ENCODE results near the gene TMEM209.
A peak's percentile ranks its signal among the peaks of the same experiment; 100 is the strongest.

The TMEM209 gene

GRCh38 chr7:130157700-130158099, 47.5 kb downstream of the TMEM209 start:
- Histone ChIP-seq H4K20me1 (ENCODE audit: insufficient read depth, low read length, poor library complexity, severe bottlenecking) (no peaks in the 10 kb centered on the region), H3K27me3 (ENCODE audit: insufficient read depth, low read length, poor library complexity, severe bottlenecking) (no peaks in the 10 kb centered on the region), H3K79me2 (ENCODE audit: insufficient read depth, low read length) (no peaks in the 10 kb centered on the region), H3F3A (ENCODE audit: low read depth) (no peaks in the 10 kb centered on the region), H3K9ac (ENCODE audit: low read depth, low read length, poor library complexity, severe bottlenecking) (no peak overlapping the region), H3K9me2 (replicated peaks; ENCODE audit: low read depth, low read length) (no peaks in the 10 kb centered on the region), H2AFZ (ENCODE audit: low read length) (no peak overlapping the region), H3K4me1 (ENCODE audit: insufficient read depth, low read length, poor library complexity, severe bottlenecking) (no peaks in the 10 kb centered on the region), H3K4me3 (ENCODE audit: low read length, poor library complexity, severe bottlenecking) (no peak overlapping the region), H3K4me2 (ENCODE audit: low read depth, low read length, poor library complexity, severe bottlenecking) (no peak overlapping the region), H3K36me3 (ENCODE audit: insufficient read depth, low read length) (peaks cover 21% of the 10 kb centered on the region; the same call in 1 of the 2 replicates), H3K9me3 (ENCODE audit: insufficient read depth, low read depth, low read length) (no peaks in the 10 kb centered on the region)
- no peak for TF ChIP-seq CTCF (conservative IDR thresholded peaks at IDR 0.05; ENCODE audit: low read length)
- TF ChIP-seq EZH2phosphoT487 (IDR thresholded peaks at IDR 0.05; ENCODE audit: borderline replicate concordance), result no peak

GRCh38 chr7:130156140-130156539, 49.1 kb downstream of the TMEM209 start:
- H3K36me3 ChIP-seq (ENCODE audit: insufficient read depth, low read length), result peaks cover 8% of the 10 kb centered on the region; the same call in 1 of the 2 replicates
- H3K9me3 ChIP-seq (ENCODE audit: insufficient read depth, low read depth, low read length), result no peaks in the 10 kb centered on the region
- no peaks in the 10 kb centered on the region for H3K4me1 ChIP-seq (ENCODE audit: insufficient read depth, low read length, poor library complexity, severe bottlenecking)
- H3K4me2 ChIP-seq (ENCODE audit: low read depth, low read length, poor library complexity, severe bottlenecking), result no peak overlapping the region
- no peaks in the 10 kb centered on the region for H3K9me2 ChIP-seq (replicated peaks; ENCODE audit: low read depth, low read length)
- TF ChIP-seq CTCF (conservative IDR thresholded peaks at IDR 0.05; ENCODE audit: low read length) (no peak), EZH2phosphoT487 (IDR thresholded peaks at IDR 0.05; ENCODE audit: borderline replicate concordance) (no peak)
- no peak overlapping the region for H2AFZ ChIP-seq (ENCODE audit: low read length)
- H3K4me3 ChIP-seq (ENCODE audit: low read length, poor library complexity, severe bottlenecking), result no peak overlapping the region
- H3K9ac ChIP-seq (ENCODE audit: low read depth, low read length, poor library complexity, severe bottlenecking), result no peak overlapping the region
- H3F3A ChIP-seq (ENCODE audit: low read depth), result no peaks in the 10 kb centered on the region; the same call in 1 of the 2 replicates
- H4K20me1 ChIP-seq (ENCODE audit: insufficient read depth, low read length, poor library complexity, severe bottlenecking), result no peaks in the 10 kb centered on the region
- no peaks in the 10 kb centered on the region for H3K27me3 ChIP-seq (ENCODE audit: insufficient read depth, low read length, poor library complexity, severe bottlenecking)
- no peaks in the 10 kb centered on the region for H3K79me2 ChIP-seq (ENCODE audit: insufficient read depth, low read length)

DNA sequence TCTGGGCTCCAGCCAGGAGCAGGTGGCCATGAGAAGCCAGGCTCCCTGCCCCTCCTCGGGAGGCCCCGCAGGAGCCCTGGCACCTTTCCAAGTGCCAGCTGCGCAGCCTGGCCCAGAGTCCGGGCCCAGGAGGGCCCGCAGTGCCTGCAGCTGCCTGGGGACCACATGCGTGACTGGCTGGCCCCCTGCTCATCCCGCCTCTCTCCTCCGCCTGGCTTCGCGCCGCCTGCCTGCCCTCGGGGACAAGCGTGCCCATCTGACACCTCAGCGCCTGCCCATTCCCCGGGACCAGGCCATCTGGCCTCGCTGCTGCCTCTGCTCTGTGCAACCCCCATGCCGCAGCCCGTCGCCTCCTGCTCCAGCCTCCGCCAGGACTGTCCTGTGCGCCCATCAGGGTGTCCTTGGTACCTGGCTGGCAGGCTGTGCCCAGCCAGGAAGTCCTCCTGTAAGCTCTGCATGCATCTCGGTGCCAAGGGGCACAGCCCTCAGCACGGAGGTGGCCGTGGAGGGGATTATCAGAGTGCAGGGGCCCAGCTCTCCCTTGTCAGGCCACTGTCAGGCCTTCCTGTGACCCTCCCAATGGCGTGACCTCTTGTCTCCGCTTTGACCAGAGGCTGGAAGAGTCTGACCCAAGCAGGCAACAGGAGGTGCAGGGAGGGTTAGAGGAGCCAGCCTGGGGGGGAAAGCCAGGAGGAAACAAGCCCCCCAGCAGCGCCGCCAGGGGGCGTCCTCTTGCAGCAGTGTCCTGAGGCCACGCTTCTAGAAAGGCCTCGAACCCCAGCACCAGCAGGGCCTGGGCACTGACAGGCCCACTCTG, 50.5 kb downstream of the TMEM209 start:
- H3K36me3 ChIP-seq (ENCODE audit: insufficient read depth, low read length), result no peaks in the 10 kb centered on the region
- H2AFZ ChIP-seq (ENCODE audit: low read length), result no peak overlapping the region
- no peak overlapping the region for H3K4me2 ChIP-seq (ENCODE audit: low read depth, low read length, poor library complexity, severe bottlenecking)
- TF ChIP-seq CTCF (conservative IDR thresholded peaks at IDR 0.05; ENCODE audit: low read length) (peak; percentile 50), EZH2phosphoT487 (IDR thresholded peaks at IDR 0.05; ENCODE audit: borderline replicate concordance) (no peak)
- H3K4me1 ChIP-seq (ENCODE audit: insufficient read depth, low read length, poor library complexity, severe bottlenecking), result no peaks in the 10 kb centered on the region
- no peaks in the 10 kb centered on the region; the same call in 1 of the 2 replicates for H3F3A ChIP-seq (ENCODE audit: low read depth)
- no peaks in the 10 kb centered on the region for H3K79me2 ChIP-seq (ENCODE audit: insufficient read depth, low read length)
- no peaks in the 10 kb centered on the region for H3K9me2 ChIP-seq (replicated peaks; ENCODE audit: low read depth, low read length)
- H4K20me1 ChIP-seq (ENCODE audit: insufficient read depth, low read length, poor library complexity, severe bottlenecking), result no peaks in the 10 kb centered on the region
- no peaks in the 10 kb centered on the region for H3K27me3 ChIP-seq (ENCODE audit: insufficient read depth, low read length, poor library complexity, severe bottlenecking)
- no peaks in the 10 kb centered on the region for H3K9me3 ChIP-seq (ENCODE audit: insufficient read depth, low read depth, low read length)
- no peak overlapping the region for H3K9ac ChIP-seq (ENCODE audit: low read depth, low read length, poor library complexity, severe bottlenecking)
- H3K4me3 ChIP-seq (ENCODE audit: low read length, poor library complexity, severe bottlenecking), result no peak overlapping the region
